Measurements from ENCODE around the gene PCNX2.
"Not testable (repeated sequence)": the region's sequence is repeated elsewhere in the genome, so short reads cannot be mapped to it uniquely, and the experiment has no call there.

Gene PCNX2

DNA sequence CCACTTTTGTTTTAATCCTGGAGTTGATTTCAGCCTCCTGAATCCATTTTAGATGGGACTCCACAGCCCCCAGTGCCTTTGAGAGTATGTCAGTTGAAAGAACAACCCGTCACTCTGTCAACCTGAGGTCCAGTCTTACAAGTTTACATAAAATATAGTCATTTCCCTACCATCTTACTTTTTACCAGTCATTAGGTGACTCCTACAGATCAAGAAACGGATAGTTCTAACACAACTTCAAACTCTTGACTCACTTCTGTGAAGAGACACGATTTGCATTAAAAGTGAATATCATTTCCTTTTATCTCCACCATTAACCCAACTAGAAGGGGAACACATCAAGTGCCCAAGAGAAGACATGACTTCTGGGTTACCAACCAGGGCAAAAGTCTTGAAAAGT is 198.0 kb downstream of the PCNX2 start:
- DNase-seq = no peak

DNA sequence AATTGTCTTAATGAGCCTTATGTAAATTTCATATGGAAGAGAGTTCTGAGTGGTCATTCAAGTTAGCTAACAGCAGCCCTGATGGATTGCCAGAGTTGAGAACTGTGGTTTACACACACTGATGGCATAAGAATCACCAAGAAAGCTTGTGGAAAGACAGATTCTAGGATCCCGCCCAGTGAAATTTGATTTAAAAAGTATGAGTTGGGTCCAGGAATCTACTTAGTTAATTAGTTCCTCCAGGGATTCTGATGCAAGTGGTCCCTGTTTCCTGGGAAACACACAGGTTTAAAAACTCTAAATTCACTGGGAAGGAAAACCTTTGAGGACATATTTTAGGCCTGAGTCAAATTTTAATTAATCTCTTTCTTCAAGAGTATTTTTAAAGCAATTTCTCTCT is 200.8 kb downstream of the PCNX2 start:
- DNase-seq = no peak

- DNase-seq = no peak
Observed at GRCh38 chr1:233094269-233094668, 201.3 kb downstream of the PCNX2 start.

DNA sequence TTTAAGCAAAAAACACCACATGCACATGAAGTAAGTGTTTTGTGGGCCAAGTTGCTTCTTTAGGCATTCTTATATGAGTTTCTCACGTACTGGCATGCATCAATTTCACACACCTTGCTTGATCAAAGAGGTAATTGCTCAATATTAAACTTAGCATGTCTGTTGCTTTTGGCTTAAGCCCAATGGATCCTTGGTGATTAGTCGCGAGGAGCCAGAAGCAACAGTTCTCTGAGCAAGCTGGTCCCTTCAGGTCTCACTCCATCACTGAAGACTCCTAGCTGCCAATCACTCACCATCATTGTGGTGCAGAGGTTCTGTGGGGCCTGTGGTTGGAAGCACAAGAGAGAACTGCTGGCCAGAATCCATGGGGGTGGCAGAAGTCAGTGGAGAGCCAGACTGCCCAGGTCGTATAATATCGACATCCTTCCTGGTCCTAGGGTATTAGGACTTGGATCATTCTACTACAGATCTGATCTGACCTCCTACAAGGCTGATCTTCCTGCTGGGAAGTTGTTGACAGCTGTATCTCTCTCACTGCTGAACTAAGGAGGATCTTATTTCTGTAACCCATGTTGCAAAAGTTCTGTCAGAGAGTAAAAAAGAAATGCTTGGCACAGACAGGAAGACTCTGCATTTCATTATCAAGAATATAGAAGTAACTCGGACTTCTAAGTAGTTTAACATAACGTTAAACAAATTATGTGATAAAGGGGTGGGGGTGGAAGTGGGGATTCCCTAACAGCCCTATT is 204.6 kb downstream of the PCNX2 start:
- no peak for DNase-seq

GRCh38 chr1:233089251-233089650 is 206.3 kb downstream of the PCNX2 start:
- no peak for DNase-seq

DNA sequence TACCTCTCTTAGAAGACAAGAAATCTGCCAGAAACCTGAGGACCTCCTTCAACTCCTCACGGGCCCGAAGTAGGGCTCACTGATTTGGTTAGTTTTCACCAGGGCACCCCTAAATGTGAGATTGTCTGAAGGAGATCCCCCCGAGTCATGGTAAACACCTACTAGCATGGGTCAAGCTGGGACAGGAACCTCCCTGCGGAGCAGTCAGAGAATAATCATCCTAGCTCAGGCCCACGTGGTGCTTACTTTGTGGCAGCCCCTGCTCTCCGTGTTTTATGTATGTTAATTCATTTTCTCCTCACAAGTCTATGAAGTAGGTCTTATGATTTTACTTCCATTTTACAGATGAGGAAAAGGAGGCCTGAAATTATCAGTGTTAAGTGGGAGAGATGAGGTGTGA is 206.9 kb downstream of the PCNX2 start:
- no peak for DNase-seq

- no peak for DNase-seq
Observed at GRCh38 chr1:233086961-233087881, 208.3 kb downstream of the PCNX2 start.

GRCh38 chr1:233085566-233085965 is 210.0 kb downstream of the PCNX2 start:
- DNase-seq = no peak

GRCh38 chr1:233082778-233083550 is 212.6 kb downstream of the PCNX2 start:
- no peak for DNase-seq

- no peak for DNase-seq
Observed at GRCh38 chr1:233081735-233082134, 213.8 kb downstream of the PCNX2 start.

GRCh38 chr1:233080827-233081226 is 214.7 kb downstream of the PCNX2 start:
- not testable (repeated sequence) for DNase-seq

GRCh38 chr1:233080286-233080685 is 215.2 kb downstream of the PCNX2 start:
- no peak for DNase-seq

DNA sequence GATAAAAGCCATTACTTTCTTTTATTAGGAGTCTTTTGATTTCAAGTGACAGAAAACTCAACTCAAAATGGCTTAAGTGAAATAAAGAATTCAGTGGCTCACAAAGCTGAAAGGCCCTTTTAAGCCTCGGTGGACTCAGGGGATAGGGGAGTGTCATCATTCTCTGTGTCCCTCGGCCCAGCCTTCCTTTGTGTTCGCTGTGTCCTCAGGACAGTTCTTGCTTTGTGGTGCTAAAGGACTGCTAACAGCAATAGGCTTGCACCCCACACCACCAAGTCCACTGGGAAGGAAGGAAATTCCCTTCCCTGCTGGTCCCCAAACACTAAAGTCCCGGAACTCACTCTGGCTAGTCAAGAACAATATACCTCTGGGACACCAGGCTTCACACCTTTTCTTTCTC is 216.0 kb downstream of the PCNX2 start:
- no peak for DNase-seq

DNA sequence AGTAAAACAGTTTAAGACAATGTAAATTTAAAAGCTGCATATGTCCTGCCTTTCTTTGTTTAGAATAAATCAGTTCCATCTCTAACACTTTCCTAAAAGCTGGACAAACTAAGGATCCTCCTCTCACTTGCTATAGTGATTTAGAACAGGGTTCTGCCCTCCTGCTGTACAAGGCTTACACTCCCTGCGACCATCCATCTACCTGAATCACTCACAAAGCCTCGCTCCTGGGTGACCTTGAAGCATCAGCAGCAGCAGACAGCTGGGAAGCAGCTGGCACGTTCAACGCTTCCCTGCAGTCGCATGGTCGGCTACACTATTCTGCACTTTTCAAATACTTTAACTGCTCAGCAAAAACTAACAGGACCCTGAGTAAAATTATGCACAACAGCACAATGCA is 217.1 kb downstream of the PCNX2 start:
- DNase-seq = no peak

GRCh38 chr1:233075915-233076295 is 219.6 kb downstream of the PCNX2 start:
- DNase-seq = no peak

DNA sequence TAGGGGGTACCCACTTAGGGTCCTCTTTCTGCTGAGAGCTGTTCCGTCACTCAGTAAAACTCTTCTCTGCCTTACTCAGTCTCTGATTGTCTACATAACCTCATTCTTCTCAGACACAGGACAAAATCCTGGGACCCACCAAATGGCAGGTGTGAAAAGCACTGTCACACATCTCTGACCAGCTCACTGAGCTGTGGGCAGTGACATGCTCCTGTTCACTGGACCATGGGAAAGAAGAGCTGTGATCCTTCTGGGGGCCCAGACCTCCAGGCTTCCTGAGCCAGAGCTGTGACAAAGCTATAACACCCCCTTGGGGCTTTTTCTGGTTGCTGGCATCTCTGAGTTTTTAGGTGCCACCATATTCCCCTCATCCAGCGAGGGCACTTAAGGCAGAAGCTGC is 229.4 kb downstream of the PCNX2 start:
- DNase-seq = no peak

DNA sequence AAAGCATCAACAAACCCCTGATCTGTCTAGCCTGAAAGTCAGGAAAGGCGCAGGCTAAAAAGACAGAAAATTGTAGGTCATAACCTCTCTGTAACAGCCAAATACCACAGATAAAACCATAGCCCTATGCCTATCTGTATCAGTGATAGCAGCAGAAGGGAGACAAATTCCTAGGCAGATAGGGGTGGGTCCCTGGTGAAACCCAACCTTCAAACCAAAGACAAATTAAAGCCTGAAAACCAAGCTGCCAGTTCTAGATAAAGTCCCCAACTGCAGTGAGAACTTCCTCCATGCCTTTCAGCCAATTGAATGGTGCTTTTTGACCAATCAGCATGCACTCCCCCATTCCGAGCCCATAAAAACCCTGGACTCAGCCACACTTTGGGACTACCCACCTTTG is 229.8 kb downstream of the PCNX2 start:
- DNase-seq = no peak

DNA sequence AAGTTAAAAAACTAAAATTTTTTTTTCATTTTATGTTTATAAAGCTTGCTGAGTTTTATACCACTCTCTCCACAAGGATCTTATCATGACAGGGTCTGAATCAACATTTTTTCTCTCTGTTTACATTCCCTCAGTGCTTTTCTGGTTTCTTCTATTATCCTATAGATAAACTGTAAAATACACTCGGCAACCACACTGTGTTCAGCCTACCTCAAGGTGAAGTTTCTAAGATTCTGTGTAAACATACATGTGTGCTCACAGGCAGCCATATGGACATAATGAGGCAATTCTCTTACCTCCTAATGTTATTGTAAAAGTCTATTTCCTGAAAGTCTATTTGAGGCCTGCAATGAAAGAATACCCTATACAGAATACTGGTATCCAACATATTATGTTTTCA is 230.5 kb downstream of the PCNX2 start:
- no peak for DNase-seq

DNA sequence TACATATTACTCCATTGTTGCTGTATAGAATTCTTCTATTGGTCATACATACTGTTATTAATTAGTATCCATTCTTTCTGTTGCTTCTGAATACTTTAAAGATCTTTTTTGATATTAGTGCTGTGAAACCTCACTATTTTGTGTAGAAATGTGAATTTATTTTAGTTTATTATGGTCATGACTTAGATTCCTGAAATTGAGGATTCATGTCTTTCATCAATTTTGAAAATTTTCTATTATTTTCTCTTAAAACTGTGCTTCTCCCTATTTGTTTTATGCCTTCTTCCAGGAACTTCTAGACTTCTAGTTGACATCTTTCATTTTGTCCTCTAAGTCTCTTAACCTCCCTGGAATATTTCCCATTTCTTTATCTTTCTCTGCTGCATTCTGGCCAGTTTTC is 232.1 kb downstream of the PCNX2 start:
- DNase-seq = no peak

- DNase-seq = no peak
Observed at GRCh38 chr1:233061265-233061664, 234.3 kb downstream of the PCNX2 start.

- DNase-seq = no peak
Observed at GRCh38 chr1:233060461-233060994, 235.0 kb downstream of the PCNX2 start.

DNA sequence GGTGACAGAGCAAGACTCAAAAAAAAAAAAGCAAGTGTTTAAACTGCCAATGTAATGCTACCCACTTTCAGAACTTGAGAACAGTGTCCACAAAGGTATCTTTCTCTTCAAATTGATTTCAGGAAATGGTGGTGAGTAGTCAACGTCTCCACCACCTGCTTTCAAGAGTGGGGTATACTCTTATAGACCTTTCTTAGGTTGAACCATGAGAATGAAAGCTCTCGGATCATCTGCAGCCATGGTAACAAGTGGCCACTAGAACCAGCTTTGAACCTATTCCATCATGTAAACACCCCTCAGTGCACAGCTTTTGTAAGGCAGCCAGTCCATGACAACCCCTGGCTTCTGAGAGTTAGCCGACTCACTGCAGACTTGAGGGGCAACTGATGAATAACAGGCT is 237.7 kb downstream of the PCNX2 start:
- no peak for DNase-seq
